Endothelial cell of hepatic sinusoid (primary cell): ENCODE data around the gene PLPP6.
"Not testable (repeated sequence)": the region's sequence is repeated elsewhere in the genome, so short reads cannot be mapped to it uniquely, and the experiment has no call there.

Experiments
- in situ Hi-C: cut with HindIII; loops from 2 replicates; pipeline ENCODE4 v1.10.0; 2017; ENCODE audit warnings: low sequenced_read_pairs

PLPP6 gene

DNA sequence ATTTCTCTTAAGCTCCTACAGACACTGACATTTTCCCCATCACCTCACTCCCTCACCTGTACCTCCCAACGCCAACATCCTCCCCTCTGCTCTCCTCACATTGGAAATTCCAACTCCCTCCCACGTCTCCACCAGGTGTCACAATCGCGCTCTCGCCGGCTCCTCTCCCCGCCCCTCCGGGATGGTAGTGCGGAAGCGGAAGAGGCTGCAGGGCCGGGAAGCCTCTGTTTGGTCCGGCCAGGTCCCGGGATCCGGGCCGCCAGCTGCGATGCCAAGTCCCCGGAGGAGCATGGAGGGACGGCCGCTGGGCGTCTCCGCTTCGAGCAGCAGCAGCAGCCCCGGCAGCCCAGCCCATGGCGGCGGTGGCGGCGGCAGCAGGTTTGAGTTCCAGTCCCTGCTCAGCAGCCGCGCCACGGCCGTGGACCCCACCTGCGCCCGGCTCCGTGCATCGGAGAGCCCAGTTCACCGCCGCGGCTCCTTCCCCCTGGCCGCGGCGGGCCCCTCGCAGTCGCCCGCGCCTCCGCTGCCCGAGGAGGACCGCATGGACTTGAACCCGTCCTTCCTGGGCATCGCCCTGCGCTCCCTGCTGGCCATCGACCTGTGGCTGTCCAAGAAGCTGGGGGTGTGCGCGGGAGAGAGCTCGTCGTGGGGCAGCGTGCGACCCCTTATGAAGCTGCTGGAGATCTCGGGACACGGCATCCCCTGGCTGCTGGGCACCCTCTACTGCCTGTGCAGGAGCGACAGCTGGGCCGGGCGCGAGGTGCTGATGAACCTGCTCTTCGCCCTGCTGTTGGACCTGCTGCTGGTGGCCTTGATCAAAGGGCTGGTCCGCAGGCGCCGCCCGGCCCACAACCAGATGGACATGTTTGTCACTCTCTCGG lies at the start of gene PLPP6:
Gene PLPP6, plus strand, starts transcription at position 187 of the 881 bp plus-strand sequence. Its CDS starts 82 bp downstream, at position 269.
- in situ Hi-C loops, result no loop called here

DNA sequence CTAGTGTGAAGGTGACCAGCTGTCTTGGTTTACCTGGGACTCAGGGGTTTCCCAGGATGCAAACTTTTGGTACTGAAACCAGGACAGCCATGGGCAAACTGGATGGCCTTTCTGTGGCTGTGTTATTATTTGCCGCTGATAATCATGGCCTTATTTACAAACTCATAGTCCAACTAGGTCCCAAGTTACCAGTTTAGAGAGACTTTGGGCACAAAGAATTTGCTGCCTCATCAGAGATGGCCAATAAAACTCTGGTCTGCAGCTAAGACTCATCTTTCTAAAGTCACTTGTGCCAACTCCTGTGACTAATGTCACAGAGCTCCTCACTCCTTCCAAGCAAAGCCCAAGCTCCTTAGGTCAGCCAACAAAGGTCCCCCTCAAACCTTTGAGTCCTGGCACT lies 47.5 kb upstream of the PLPP6 start:
- in situ Hi-C loops, result loop anchor here (5.0 kb wide), 1 partner anchor 93 kb away; no protein-coding TSS in a partner anchor

DNA sequence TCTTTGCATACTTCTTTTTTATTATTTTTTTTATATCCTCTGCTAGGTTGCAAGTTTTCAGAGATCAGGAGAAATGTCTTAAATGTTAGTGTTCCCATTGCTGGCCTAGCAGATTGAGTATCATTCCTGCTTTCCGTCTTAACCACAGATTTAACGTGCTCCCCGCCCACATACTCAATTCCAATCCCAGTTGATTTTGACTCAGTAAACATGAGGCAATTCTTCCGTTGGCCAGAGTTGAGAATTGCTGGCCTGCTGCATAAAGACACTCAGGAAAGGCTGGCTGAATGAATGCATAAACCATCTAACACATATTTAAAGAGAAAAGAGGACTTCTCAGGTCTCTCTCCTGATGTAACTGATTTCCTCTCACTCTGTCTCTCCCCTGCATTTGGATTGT lies 46.8 kb upstream of the PLPP6 start:
- in situ Hi-C loops, result loop anchor here (5.0 kb wide), 1 partner anchor 92 kb away; no protein-coding TSS in a partner anchor

DNA sequence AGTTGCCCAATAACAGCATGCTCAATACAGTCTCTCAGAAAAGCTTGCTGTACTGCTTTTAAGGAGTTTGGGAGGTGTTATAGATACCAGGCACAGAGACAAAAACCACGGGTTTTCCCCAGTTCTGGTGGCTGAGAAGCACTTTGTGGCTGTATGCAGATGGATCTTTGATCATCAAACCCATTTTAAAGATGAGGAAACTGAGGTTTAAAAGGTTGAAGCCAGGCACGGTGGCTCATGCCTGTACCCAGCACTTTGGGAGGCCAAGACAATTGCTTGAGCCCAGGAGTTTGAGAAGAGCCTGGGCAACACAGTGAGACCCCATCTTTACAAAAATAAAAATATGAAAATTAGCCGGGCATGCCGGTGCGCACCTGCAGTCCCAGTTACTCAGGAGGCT lies 46.3 kb upstream of the PLPP6 start:
- in situ Hi-C loops, result loop anchor here (5.0 kb wide), 1 partner anchor 92 kb away; no protein-coding TSS in a partner anchor

DNA sequence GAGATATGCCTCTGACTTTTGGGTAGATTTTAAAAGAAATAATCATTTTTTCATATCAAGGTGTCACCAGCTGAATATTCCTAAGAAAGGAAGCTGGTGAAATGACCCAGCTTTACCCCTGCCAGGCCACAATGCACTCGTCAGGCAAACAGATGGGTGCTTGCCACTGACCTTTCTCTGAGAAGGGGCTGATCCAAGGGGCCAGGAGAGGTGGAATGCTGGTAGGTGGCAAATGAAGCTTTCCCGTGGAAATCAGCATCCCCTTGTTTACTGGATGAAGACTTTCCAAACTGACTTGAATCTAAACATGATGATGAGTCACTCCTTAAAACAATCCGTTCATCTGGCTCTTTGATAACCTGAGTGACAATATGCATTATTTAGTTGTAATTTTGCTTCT lies 44.3 kb upstream of the PLPP6 start:
- in situ Hi-C loops, result loop anchor here (5.0 kb wide), 1 partner anchor 90 kb away; no protein-coding TSS in a partner anchor

DNA sequence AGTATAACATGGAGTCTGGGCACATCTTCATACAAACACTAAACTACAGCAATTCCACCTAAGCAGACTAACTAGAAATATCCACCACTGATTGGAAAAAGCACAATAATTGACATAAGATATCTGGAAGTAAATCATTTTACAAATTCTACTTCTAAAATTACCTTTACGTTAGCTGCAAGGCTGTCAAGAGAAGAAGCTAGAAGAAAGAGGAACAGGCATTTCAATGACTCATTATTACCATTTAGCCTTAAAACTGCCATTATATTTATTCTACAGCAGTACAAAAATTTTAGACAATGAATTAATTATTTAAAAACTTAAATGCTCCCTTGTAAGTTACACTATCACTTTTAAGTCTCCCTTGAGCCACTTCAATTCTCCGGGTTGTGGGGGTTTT lies 43.4 kb upstream of the PLPP6 start:
- in situ Hi-C loops, result loop anchor here (5.0 kb wide), 1 partner anchor 89 kb away; no protein-coding TSS in a partner anchor

DNA sequence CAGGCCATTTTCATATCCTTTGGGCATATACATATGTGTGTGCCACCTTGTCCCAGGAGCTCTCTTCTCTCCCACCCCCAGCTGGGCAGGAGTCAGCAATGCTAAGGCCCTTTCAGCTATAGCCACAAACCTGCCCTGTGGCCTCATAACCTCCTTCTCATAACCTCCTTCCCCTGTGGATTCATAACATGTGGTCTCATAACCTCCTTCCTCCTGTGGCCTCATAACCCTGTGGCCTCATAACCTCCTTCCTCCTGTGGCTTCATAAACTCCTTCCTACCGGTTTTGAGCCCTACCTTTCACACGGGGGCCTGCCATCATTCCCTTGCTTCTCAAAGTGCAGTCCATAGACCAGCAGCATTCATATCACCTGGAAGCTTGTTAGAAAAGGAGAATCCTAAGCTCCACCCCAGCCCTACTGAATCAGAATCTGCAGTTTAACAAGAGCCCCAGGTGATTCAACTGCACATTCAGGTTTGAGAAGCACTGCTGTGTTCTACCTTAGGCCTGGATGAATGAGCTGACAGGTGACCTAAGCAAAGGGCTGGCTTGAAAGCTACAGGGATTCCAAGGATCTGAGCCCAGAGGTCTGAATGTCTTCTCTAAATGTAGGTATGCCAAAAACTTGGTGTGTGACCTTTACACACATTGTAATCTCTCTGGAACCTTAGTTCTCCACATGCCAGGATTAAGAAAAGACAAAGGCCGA lies 41.9 kb upstream of the PLPP6 start:
- in situ Hi-C loops, result no loop called here

DNA sequence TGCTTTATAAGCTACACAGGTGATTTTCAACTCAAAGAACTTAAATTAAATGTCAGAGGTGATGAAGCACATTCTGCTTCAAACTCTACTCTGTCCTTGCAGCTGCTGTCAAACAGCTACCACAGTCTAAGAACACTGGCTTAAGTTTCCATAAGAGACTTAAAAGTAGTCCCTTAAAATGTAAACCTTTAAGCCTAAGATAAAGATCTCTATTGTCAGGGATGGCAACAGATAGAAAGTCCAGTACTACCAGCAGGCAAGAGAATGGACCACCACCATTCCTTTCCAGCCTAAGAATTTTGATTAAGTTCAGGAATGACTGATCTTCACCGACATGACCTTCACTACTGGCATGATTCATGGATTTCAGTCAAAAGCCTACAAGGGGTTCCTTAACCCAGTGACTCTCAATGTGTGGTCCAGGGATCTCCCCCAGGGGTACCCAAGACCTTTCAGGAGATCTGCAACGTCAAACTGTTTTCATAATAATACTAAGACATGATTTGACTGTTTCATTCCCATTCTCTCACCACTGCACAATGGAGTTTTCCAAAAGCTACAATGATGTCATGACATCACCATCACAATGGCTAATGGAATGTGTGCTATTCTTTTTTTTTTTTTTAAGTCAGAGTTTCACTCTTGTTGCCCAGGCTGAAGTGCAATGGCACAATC lies 41.1 kb upstream of the PLPP6 start:
- in situ Hi-C loops, result no loop called here

DNA sequence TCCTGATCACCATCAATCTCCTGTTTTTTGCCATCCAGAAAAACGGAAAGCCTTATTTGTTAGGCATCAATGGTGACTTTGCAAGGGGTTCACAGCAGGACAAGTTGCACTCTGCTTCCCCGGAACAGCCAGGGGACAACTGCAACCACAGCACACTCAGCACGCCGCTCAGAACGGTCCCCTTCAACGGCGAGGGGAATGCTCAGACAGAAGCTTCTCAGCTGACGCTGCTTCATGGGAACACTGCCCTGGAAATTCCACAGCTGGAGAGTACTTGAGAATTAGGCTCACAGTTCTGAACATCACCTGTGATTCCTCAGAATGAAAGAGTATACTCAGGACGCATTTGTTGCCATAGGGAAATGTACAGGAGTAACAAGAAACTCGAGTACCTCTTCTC lies 40.1 kb upstream of the PLPP6 start:
- in situ Hi-C loops, result no loop called here

DNA sequence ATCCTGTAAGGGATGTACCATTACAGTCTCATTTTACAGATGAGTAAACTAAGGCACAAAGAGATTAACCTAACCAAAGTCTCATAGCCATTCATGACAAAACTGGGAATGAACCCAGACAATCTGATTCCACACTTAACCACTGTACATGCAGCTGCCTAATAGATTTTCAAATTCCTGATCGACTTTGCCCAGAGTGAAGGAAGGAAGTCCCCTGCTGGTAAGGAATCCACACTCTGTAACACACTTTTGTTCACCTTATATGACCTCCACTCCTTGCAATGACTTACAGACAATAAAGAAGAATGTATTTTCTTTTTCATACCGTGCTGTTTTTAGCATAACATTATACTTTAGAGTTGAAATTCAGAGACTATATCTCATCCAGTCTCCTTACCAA lies 31.3 kb upstream of the PLPP6 start:
- in situ Hi-C loops, result no loop called here

DNA sequence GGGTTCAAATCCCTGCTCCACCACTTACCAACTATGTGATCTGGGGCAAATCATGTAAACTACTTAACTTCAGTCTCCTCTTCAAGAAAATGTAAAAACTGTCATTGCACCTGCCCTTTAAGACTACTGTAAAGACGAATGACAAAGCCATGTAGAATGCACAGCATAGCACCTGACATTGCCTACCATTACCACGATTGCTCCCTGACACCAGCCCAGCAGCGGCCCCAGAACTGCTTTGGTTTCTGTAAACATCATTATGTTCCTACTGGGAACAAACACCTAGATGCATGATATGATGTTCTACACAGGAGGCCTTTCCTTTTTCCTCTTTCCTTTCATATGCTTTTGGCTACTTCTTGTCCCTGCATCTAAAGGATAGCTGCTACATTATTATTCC lies 23.1 kb upstream of the PLPP6 start:
- in situ Hi-C loops, result no loop called here

DNA sequence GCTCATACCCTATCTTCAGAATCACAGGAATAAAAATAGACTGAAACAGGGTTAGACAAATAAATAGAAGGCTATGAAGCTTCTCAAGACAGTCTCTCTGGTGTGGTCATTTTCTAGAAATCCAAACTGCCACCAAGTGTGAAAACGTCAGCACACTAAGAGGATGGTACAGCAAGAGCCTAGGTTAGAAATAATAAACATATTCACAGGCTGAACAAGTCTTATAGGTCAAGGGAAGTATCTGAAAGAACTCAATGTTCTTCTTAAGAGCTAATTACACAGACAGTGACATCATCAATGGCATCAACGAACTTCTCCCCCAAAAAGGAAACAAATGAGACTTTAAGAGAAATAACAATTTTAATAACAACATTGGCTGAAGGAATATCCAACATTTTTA lies 22.7 kb upstream of the PLPP6 start:
- in situ Hi-C loops, result no loop called here

DNA sequence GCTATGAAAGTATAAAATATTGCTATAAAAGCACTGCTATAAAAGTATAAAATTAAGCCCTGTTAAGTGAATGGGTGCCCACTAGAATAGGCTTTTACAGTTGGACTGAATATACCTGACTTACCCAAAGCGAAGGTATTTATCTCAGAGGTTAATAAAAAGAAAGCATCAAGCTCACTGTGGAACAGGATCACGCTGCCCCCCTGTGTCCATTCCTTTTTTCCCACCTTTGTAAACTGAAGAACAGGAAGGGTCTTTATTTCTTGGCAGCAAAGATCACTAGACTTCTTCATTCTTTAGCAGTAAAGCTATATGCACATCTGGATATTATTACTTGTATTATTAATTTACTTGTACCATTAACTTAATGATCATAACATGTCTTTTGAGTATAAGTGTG lies 22.1 kb upstream of the PLPP6 start:
- in situ Hi-C loops, result no loop called here

DNA sequence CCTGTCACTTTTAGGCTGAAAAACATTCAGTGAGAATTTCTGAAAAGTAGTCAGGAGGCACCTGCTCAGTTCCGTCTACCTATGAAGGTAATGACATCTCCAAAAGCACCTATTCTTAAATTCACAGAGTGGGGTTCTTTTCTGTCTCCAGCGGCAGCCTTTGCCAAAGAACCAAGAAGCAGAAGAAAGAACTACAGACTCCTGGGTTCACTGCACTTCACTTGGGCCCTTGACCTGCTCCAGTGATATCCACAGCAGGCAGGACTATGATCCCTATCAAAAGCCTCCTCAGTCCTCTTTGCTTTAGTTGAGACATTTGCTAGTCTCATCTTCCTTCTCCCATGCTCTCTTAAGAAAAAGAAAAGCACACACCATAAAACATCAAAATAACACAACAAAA lies 19.7 kb upstream of the PLPP6 start:
- in situ Hi-C loops, result no loop called here

DNA sequence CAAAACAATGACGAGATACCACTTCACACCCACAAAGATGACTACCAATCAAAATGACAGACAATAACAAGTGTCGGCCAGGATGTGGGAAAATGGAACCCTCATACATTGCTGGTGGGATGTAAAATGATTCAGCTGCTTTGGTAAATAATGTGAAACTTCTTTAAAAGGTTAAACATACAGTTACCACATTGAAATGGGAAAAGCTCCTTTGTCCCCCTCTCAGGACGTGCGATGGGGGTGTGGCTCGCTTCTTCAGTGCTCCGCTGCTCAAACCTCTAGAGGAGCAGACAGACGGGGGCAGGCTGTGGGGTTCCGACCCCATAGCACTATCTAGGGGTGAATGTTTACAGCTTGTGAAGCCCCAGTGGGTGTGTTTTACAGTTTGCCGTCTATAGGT lies 8.0 kb upstream of the PLPP6 start:
- in situ Hi-C loops, result no loop called here

DNA sequence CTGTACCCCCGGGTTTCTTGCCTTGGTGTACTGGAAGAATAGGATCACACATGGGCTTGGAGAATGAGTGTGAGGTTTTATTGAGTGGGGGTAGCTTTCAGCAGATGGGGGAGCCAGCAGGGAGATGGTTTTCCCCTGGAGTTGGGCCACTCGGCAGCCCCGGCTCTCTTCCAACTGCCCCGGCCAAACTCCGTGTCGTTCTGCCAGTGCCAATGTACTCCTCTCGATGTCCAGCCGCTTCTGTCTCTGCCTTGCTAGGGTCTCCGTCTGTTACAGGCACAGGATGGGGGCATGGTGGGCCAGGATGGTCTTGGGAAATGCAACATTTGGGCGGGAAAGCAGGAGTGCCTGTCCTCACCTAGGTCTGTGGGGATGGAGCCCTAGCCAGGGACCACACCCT lies 7.6 kb upstream of the PLPP6 start:
- in situ Hi-C loops, result no loop called here

DNA sequence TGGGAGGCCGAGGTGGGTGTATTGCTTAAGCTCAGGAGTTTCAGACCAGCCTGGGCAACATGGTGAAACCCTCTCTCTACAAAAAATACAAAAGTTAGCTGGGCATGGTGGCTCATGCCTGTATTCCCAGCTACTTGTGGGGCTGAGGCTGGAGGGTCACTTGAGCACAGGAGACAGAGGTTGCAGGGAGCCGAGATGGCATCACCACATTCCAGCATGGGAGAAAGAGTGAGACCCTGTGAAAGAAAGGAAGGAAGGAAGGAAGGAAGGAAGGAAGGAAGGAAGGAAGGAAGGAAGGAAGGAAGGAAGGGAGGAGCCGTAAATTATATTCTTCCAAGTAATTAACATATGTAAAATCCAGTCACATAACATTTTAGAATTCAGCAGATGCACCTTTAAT lies 5.9 kb upstream of the PLPP6 start:
- in situ Hi-C loops, result not testable (repeated sequence)

DNA sequence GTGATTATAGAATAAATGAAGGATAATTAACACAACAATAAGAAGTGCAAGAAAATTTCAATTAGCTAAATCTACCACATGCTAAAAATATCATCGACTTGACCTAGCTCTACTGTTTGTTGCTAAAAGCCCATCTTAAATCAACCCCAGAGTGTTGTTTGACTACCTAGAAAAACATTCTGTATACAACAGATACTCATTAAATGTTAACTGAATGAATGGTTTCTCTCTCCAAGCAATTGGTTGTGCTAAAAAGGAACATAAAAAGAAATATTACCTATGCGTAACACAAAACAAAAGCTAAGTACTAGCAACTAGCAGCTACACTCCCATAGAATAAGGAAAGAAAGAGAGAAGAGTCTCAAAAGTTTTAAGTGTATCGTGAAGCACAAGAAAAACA lies 5.5 kb upstream of the PLPP6 start:
- in situ Hi-C loops, result no loop called here

DNA sequence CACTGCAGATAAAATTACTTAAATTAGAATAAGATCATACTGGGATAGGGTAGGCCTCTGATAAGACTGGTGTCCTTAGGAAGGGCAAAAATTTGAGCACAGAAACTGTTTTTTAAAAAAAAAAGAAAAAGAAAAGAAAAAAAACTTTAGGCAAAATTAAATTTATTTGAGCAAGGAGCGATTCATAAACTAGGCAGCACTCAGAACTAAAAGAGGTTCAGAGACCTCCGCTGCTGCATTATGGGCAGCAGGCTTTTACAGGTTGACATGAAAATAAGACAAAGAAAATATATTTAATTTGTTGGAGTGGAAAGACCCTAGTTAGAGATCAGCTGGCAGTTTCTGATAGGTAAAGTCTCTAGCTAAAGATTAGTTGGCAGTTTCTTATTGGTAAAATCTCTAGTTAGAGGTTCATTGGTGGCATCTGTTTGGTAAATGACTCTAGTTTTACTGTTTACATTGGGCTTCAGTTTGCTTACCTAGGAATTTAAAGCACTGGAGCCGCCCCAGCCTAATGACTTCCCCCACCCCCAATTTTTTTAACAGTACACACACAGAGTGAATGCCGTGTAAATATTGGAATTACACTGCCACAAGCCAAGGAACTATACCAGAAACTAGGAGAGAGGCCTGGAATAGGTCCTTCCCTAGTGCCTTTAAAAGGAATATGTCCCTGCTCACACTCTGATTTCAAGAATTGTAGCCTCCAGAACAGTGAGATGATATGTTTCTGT lies 4.5 kb upstream of the PLPP6 start:
- in situ Hi-C loops, result no loop called here

DNA sequence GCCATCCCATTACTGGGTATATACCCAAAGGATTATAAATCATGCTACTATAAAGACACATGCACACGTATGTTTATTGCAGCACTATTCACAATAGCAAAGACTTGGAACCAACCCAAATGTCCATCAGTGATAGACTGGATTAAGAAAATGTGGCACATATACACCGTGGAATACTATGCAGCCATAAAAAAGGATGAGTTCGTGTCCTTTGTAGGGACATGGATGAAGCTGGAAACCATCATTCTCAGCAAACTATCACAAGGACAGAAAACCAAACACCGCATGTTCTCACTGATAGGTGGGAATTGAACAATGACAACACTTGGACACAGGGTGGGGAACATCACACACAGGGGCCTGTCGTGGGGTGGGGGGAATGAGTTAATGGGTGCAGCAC lies 1.4 kb upstream of the PLPP6 start:
- in situ Hi-C loops, result not testable (repeated sequence)

DNA sequence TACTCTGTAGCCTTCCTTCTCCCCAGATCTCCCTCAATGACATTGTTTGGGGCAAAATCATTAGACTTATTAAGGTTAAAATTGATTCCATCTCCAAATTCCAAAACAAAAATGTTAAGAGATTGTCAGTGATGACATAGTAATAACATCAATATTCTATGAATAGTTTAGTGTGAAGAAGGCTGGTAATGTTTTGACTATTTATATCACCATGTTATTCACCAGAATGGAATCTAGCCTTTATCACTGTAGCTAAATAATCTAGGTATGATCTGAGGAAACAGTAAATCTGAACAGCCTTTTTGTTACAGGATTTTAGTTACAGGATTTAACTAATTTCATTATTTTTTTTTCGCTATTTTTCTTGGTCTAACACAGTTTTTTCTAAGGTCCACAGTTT lies 929 bp upstream of the PLPP6 start:
- in situ Hi-C loops, result no loop called here
